ENCODE measurements around the gene HM13. TPM values are rescaled to one million over a fixed set of nuclear protein-coding genes. Genes with fewer than 3 reads are reported as not detected.

HM13 gene
- total and polyA plus RNA-seq, 2 donors (not counting 1 experiment from before 2014, with no cell fraction given) = 73.2 to 85.1 TPM

- Histone ChIP-seq H3K27me3 (replicated peaks in 1 of 4; ENCODE audit: control extremely low read depth in 1 of 4, control insufficient read depth in 3 of 4, insufficient read depth in 4 of 4, low read length in 3 of 4) (no peaks in the 10 kb centered on the region), H3K4me2 (replicated peaks; ENCODE audit: low read depth, low read length, poor library complexity, severe bottlenecking) (no peak overlapping the region), H4K20me1 (ENCODE audit: control insufficient read depth, insufficient read depth, low read length, poor library complexity, severe bottlenecking) (no peaks in the 10 kb centered on the region), H3K79me2 (ENCODE audit: control insufficient read depth, insufficient read depth, low read length) (no peaks in the 10 kb centered on the region), H3K4me1 (ENCODE audit: control insufficient read depth in 2 of 2, insufficient read depth in 2 of 2, low read length in 2 of 2) (no peaks in the 10 kb centered on the region), H3K9me3 (ENCODE audit: control extremely low read depth in 1 of 3, control insufficient read depth in 2 of 3, insufficient read depth in 1 of 3, low read length in 2 of 3) (no peaks in the 10 kb centered on the region), H2AFZ (ENCODE audit: insufficient read depth, low read depth, low read length, poor library complexity, severe bottlenecking) (no peak overlapping the region), H3K9ac (ENCODE audit: low read length) (no peak overlapping the region), H3K4me3 (ENCODE audit: control extremely low read depth in 1 of 5, extremely low read depth in 1 of 5, insufficient read depth in 1 of 5, low read depth in 2 of 5, low read length in 4 of 5) (no peak overlapping the region), H3K36me3 (replicated peaks in 1 of 2; ENCODE audit: control extremely low read depth in 1 of 2, control insufficient read depth in 1 of 2, extremely low read depth in 1 of 2, insufficient read depth in 2 of 2, low read length in 1 of 2) (peaks cover 8 to 40% of the 10 kb centered on the region in 2 experiments), H3K27ac (ENCODE audit: low read length in 2 of 2) (no peak overlapping the region)
- no peaks in the 10 kb centered on the region for H3K9me3 Mint-ChIP-seq (ENCODE audit: insufficient read depth)
- no peaks in the 10 kb centered on the region for H3K27me3 Mint-ChIP-seq
- POLR2A ChIA-PET = no interaction called here
- no peaks in the 10 kb centered on the region for H3K4me1 Mint-ChIP-seq
- no peak overlapping the region for H3K4me3 Mint-ChIP-seq
- ATAC-seq (ENCODE audit: low read depth) (peak; percentile 65), DNase-seq (peak; percentile 75)
- intact Hi-C loops (cut with micrococcal nuclease) = loop anchor here (1.0 kb wide), 1 partner anchor 52 kb away; no protein-coding TSS in a partner anchor
- no peak for TF ChIP-seq EZH2 (IDR thresholded peaks at IDR 0.05; ENCODE audit: borderline replicate concordance, insufficient read depth, low read depth, low read length, poor library complexity, severe bottlenecking)
- TF ChIP-seq CTCF (IDR thresholded peaks at IDR 0.05) = peak; percentile 89
- no peak overlapping the region for H3K27ac Mint-ChIP-seq
- CTCF ChIA-PET = interaction anchor here (0.6 to 15.1 kb wide), 17 partner anchors 8 to 163 kb away, joined by 3 to 587 read pairs (median 4); partner anchors contain the start of gene ID1
- 50% methylated on average over 2 of the region's 6 CpGs for WGBS (ENCODE audit: insufficient coverage)
These were observed 46.0 kb downstream of the HM13 start for GRCh38 chr20:31560094-31560745.
